ENCODE measurements around the gene BCL2L13. TPM values are rescaled to one million over a fixed set of nuclear protein-coding genes. Genes with fewer than 3 reads are reported as not detected.
"Not testable (repeated sequence)": the region's sequence is repeated elsewhere in the genome, so short reads cannot be mapped to it uniquely, and the experiment has no call there.

The BCL2L13 gene
- total RNA-seq, 2 experiments from 2014 or later = 32.2 to 32.6 TPM

- H3K27ac Mint-ChIP-seq = peak overlapping the region; percentile 26
- DNase-seq = no peak
- no peaks in the 10 kb centered on the region for H3K27me3 Mint-ChIP-seq (ENCODE audit: low read depth)
- H3K4me1 Mint-ChIP-seq (ENCODE audit: low read depth) = peaks cover 28% of the 10 kb centered on the region
- intact Hi-C loops (cut with micrococcal nuclease) = loop anchor here (2.0 kb wide), 1 partner anchor 34 kb away; no protein-coding TSS in a partner anchor
- CTCF ChIA-PET = interaction anchor here (0.6 kb wide), 1 partner anchor 304 kb away, joined by 6 read pairs; no protein-coding TSS in a partner anchor
- H3K4me3 Mint-ChIP-seq = no peak overlapping the region
- no peaks in the 10 kb centered on the region for H3K9me3 Mint-ChIP-seq
- peaks cover 7% of the 10 kb centered on the region for H3K36me3 Mint-ChIP-seq (ENCODE audit: low read depth)
Observed at GRCh38 chr22:17672417-17672991, 33.9 kb downstream of the BCL2L13 start.

- Mint-ChIP-seq H3K4me1 (ENCODE audit: low read depth) (peaks cover 28% of the 10 kb centered on the region), H3K27ac (no peak overlapping the region), H3K4me3 (no peak overlapping the region), H3K9me3 (no peaks in the 10 kb centered on the region), H3K36me3 (ENCODE audit: low read depth) (peaks cover 6% of the 10 kb centered on the region), H3K27me3 (ENCODE audit: low read depth) (no peaks in the 10 kb centered on the region)
- CTCF ChIA-PET = interaction anchor here (0.6 kb wide), 1 partner anchor 349 kb away, joined by 4 read pairs; no protein-coding TSS in a partner anchor
- DNase-seq = no peak
- intact Hi-C loops (cut with micrococcal nuclease) = no loop called here
Observed at GRCh38 chr22:17674152-17674551, 35.6 kb downstream of the BCL2L13 start.

- H3K9me3 Mint-ChIP-seq = no peaks in the 10 kb centered on the region
- intact Hi-C loops (cut with micrococcal nuclease) = no loop called here
- peaks cover 4% of the 10 kb centered on the region for H3K36me3 Mint-ChIP-seq (ENCODE audit: low read depth)
- H3K27me3 Mint-ChIP-seq (ENCODE audit: low read depth) = no peaks in the 10 kb centered on the region
- H3K27ac Mint-ChIP-seq = no peak overlapping the region
- CTCF ChIA-PET = interaction anchor here (1.1 kb wide), 1 partner anchor 13 kb away, joined by 3 read pairs; no protein-coding TSS in a partner anchor
- no peak overlapping the region for H3K4me3 Mint-ChIP-seq
- peaks cover 27% of the 10 kb centered on the region for H3K4me1 Mint-ChIP-seq (ENCODE audit: low read depth)
- DNase-seq = no peak
Observed at GRCh38 chr22:17675584-17675983, 37.0 kb downstream of the BCL2L13 start.

GRCh38 chr22:17678817-17679385, 40.3 kb downstream of the BCL2L13 start:
- Mint-ChIP-seq H3K4me3 (no peak overlapping the region), H3K27ac (no peak overlapping the region), H3K36me3 (ENCODE audit: low read depth) (no peaks in the 10 kb centered on the region), H3K4me1 (ENCODE audit: low read depth) (peaks cover 6% of the 10 kb centered on the region), H3K9me3 (no peaks in the 10 kb centered on the region), H3K27me3 (ENCODE audit: low read depth) (no peaks in the 10 kb centered on the region)
- CTCF ChIA-PET = no interaction called here
- intact Hi-C loops (cut with micrococcal nuclease) = no loop called here
- DNase-seq = no peak

GRCh38 chr22:17684245-17684644, 45.7 kb downstream of the BCL2L13 start:
- Mint-ChIP-seq H3K4me1 (ENCODE audit: low read depth) (peaks cover 2% of the 10 kb centered on the region), H3K27me3 (ENCODE audit: low read depth) (no peaks in the 10 kb centered on the region), H3K36me3 (ENCODE audit: low read depth) (peaks cover 2% of the 10 kb centered on the region), H3K4me3 (no peak overlapping the region), H3K9me3 (no peaks in the 10 kb centered on the region), H3K27ac (no peak overlapping the region)
- CTCF ChIA-PET = no interaction called here
- intact Hi-C loops (cut with micrococcal nuclease) = no loop called here
- DNase-seq = no peak

GRCh38 chr22:17692841-17693240, 54.3 kb downstream of the BCL2L13 start:
- Mint-ChIP-seq H3K27me3 (ENCODE audit: low read depth) (no peaks in the 10 kb centered on the region), H3K4me3 (no peak overlapping the region), H3K36me3 (ENCODE audit: low read depth) (peaks cover 7% of the 10 kb centered on the region), H3K4me1 (ENCODE audit: low read depth) (no peaks in the 10 kb centered on the region), H3K9me3 (no peaks in the 10 kb centered on the region), H3K27ac (no peak overlapping the region)
- intact Hi-C loops (cut with micrococcal nuclease) = no loop called here
- no peak for DNase-seq
- CTCF ChIA-PET = no interaction called here

- no peak for DNase-seq
- Mint-ChIP-seq H3K27me3 (ENCODE audit: low read depth) (no peaks in the 10 kb centered on the region), H3K4me1 (ENCODE audit: low read depth) (peaks cover 5% of the 10 kb centered on the region), H3K4me3 (no peak overlapping the region), H3K27ac (no peak overlapping the region), H3K9me3 (no peaks in the 10 kb centered on the region), H3K36me3 (ENCODE audit: low read depth) (peaks cover 9% of the 10 kb centered on the region)
- intact Hi-C loops (cut with micrococcal nuclease) = no loop called here
- CTCF ChIA-PET = interaction anchor here (0.6 kb wide), 2 partner anchors 24 to 27 kb away, joined by 3 to 4 read pairs; no protein-coding TSS in a partner anchor
Observed at GRCh38 chr22:17694193-17694592, 55.6 kb downstream of the BCL2L13 start.

GRCh38 chr22:17694752-17695151, 56.2 kb downstream of the BCL2L13 start:
- H3K27me3 Mint-ChIP-seq (ENCODE audit: low read depth) = no peaks in the 10 kb centered on the region
- CTCF ChIA-PET = interaction anchor here (0.6 kb wide), 2 partner anchors 24 to 28 kb away, joined by 3 to 4 read pairs; no protein-coding TSS in a partner anchor
- intact Hi-C loops (cut with micrococcal nuclease) = no loop called here
- DNase-seq = no peak
- no peaks in the 10 kb centered on the region for H3K9me3 Mint-ChIP-seq
- H3K36me3 Mint-ChIP-seq (ENCODE audit: low read depth) = peaks cover 8% of the 10 kb centered on the region
- no peak overlapping the region for H3K4me3 Mint-ChIP-seq
- H3K4me1 Mint-ChIP-seq (ENCODE audit: low read depth) = peaks cover 5% of the 10 kb centered on the region
- H3K27ac Mint-ChIP-seq = no peak overlapping the region

GRCh38 chr22:17695986-17696385, 57.4 kb downstream of the BCL2L13 start:
- H3K27ac Mint-ChIP-seq = no peak overlapping the region
- no peak for DNase-seq
- no peak overlapping the region for H3K4me3 Mint-ChIP-seq
- intact Hi-C loops (cut with micrococcal nuclease) = no loop called here
- no peaks in the 10 kb centered on the region for H3K9me3 Mint-ChIP-seq
- no peaks in the 10 kb centered on the region for H3K27me3 Mint-ChIP-seq (ENCODE audit: low read depth)
- CTCF ChIA-PET = no interaction called here
- peaks cover 5% of the 10 kb centered on the region for H3K4me1 Mint-ChIP-seq (ENCODE audit: low read depth)
- peaks cover 8% of the 10 kb centered on the region for H3K36me3 Mint-ChIP-seq (ENCODE audit: low read depth)

GRCh38 chr22:17697196-17697595, 58.6 kb downstream of the BCL2L13 start:
- intact Hi-C loops (cut with micrococcal nuclease); H3K27ac Mint-ChIP-seq; H3K4me1 Mint-ChIP-seq (ENCODE audit: low read depth); DNase-seq; H3K36me3 Mint-ChIP-seq (ENCODE audit: low read depth); H3K27me3 Mint-ChIP-seq (ENCODE audit: low read depth); H3K9me3 Mint-ChIP-seq; H3K4me3 Mint-ChIP-seq: not testable (repeated sequence)
- CTCF ChIA-PET = interaction anchor here (1.0 to 1.2 kb wide), 2 partner anchors 9 to 379 kb away, joined by 3 read pairs; no protein-coding TSS in a partner anchor

- H3K36me3 Mint-ChIP-seq (ENCODE audit: low read depth); H3K9me3 Mint-ChIP-seq; DNase-seq; H3K4me1 Mint-ChIP-seq (ENCODE audit: low read depth); CTCF ChIA-PET; H3K4me3 Mint-ChIP-seq; intact Hi-C loops (cut with micrococcal nuclease); H3K27ac Mint-ChIP-seq; H3K27me3 Mint-ChIP-seq (ENCODE audit: low read depth): not testable (repeated sequence)
Observed at GRCh38 chr22:17698276-17698675, 59.7 kb downstream of the BCL2L13 start.

- Mint-ChIP-seq H3K4me1 (ENCODE audit: low read depth) (peaks cover 5% of the 10 kb centered on the region), H3K27ac (no peak overlapping the region), H3K27me3 (ENCODE audit: low read depth) (no peaks in the 10 kb centered on the region), H3K9me3 (no peaks in the 10 kb centered on the region), H3K36me3 (ENCODE audit: low read depth) (peaks cover 12% of the 10 kb centered on the region), H3K4me3 (no peak overlapping the region)
- intact Hi-C loops (cut with micrococcal nuclease) = no loop called here
- CTCF ChIA-PET = no interaction called here
- DNase-seq = no peak
Observed at GRCh38 chr22:17698948-17699347, 60.4 kb downstream of the BCL2L13 start.
